GM06990 (cell line): ENCODE results near the gene NFIA.

Experiments used
- DNase-seq: peaks from one replicate; pipeline ENCODE4 v3.0.0-alpha.2; 2011; ENCODE audit not compliant: insufficient read length; ENCODE audit errors: extremely low read depth
- H3K27me3 ChIP-seq: replicated peaks from 2 replicates; pipeline ENCODE4 v1.6.0; 2011; ENCODE audit warnings: low read length; ENCODE audit not compliant: control insufficient read depth, insufficient read depth
- H3K36me3 ChIP-seq: 2 replicates; pipeline ENCODE4 v1.5.1; 2011; ENCODE audit warnings: low read length; ENCODE audit not compliant: control insufficient read depth, insufficient read depth
- H3K4me3 ChIP-seq: replicated peaks from 2 replicates; pipeline ENCODE4 v1.5.1; 2011; ENCODE audit warnings: low read depth, mild to moderate bottlenecking, control low read depth, low read length
- TF ChIP-seq, protein P1 (sequence below): IDR thresholded peaks from 2 replicates; pipeline ENCODE4 v1.5.1; 2011; ENCODE audit warnings: low read length, control low read depth, mild to moderate bottlenecking, inconsistent platforms; ENCODE audit not compliant: insufficient read depth, poor library complexity, severe bottlenecking

The NFIA gene

DNA sequence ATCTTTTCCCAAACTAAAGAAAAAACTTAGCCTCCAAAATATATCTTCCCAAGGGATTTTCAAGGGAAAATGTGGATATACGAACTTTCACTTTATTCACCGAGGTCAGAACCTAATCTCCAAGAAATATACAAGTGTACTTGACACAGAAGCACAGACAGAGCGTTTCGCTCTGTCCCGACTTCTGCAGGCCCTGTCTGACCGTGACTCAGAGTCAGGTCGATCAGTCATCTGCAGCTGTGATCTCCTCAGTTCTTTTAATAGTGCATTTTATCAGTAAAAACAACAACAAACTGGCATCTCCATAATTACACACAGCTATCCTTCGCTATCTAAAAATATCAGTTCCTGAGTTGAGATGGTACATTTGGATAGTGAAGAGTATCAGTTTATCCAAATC lies 416.0 kb downstream of the NFIA start:
- no peak overlapping the region for H3K4me3 ChIP-seq
- H3K36me3 ChIP-seq = no peaks in the 10 kb centered on the region
- no peak for DNase-seq
- H3K27me3 ChIP-seq = no peaks in the 10 kb centered on the region
- TF ChIP-seq, protein P1, sequence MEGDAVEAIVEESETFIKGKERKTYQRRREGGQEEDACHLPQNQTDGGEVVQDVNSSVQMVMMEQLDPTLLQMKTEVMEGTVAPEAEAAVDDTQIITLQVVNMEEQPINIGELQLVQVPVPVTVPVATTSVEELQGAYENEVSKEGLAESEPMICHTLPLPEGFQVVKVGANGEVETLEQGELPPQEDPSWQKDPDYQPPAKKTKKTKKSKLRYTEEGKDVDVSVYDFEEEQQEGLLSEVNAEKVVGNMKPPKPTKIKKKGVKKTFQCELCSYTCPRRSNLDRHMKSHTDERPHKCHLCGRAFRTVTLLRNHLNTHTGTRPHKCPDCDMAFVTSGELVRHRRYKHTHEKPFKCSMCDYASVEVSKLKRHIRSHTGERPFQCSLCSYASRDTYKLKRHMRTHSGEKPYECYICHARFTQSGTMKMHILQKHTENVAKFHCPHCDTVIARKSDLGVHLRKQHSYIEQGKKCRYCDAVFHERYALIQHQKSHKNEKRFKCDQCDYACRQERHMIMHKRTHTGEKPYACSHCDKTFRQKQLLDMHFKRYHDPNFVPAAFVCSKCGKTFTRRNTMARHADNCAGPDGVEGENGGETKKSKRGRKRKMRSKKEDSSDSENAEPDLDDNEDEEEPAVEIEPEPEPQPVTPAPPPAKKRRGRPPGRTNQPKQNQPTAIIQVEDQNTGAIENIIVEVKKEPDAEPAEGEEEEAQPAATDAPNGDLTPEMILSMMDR = no peak

DNA sequence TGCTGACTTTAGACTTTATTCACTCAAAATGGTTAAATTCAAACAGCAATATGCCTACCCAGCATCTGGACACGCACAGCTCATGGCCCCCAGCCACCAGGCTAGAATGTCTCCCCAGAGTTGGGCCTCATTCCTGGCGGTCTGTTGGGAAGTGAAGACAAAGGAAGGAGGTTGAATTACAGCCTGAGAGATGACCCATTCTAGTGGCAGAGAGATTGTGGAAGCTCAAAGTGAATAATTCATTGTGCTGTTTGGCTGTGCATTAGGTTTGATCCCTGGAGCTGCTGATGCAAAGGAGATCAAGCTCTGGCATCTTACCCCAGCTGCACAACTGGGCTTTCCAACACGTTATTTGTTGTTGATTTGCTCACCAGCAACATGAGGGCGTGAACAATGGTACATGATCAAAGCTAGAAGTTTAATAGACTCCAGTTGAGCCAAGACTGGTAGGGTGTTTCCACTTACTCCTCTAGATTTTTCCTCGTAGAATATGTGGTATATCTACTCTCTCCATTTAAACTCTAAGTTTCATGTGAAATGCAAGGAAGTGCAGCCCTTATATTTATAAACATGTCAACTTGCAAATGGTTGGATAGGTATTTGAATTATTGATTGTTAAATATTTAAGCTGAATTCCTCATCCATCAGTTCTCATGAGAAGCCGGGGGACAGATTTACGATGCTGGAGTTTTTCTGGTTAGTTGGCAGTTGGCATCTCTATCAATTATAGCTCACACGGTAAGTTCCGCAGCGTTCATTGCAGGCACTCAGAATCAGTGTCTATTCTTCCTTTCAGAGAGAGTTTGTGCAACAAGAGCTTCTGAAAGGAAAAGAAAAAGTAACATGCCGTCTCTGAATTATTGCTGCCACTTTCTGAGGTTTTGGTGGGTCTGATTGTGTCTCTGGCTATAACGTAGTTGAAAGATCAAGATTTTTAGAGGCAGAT lies 419.9 kb downstream of the NFIA start:
- no peak for DNase-seq
- TF ChIP-seq, protein P1 = no peak
- Histone ChIP-seq H3K36me3 (no peaks in the 10 kb centered on the region), H3K27me3 (no peaks in the 10 kb centered on the region), H3K4me3 (no peak overlapping the region)

DNA sequence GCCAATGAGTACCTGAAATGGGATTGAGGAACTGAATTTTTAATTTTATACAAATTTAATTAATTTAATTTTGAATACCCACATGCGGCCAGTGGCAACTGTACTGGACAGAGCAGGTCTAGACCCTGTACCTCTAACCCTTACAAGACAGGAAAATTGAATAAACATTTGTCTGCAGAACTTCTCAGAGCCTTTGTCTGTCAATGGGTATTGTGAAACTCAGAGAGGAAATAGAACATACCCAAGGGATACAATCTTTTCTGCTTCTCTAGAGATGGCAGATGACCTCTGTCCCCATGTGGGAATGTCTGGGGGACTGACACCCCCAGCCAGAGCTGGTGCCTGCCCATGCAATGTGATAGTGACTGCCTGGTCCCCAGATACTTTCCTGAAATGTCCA lies 421.9 kb downstream of the NFIA start:
- no peak for DNase-seq
- TF ChIP-seq, protein P1 = no peak
- Histone ChIP-seq H3K27me3 (no peaks in the 10 kb centered on the region), H3K36me3 (no peaks in the 10 kb centered on the region), H3K4me3 (no peak overlapping the region)

GRCh38 chr1:61504852-61505390 lies 422.6 kb downstream of the NFIA start:
- DNase-seq = no peak
- H3K4me3 ChIP-seq = no peak overlapping the region
- TF ChIP-seq, protein P1 = no peak
- no peaks in the 10 kb centered on the region; the same call in 1 of the 2 replicates for H3K27me3 ChIP-seq
- no peaks in the 10 kb centered on the region for H3K36me3 ChIP-seq

- H3K36me3 ChIP-seq = no peaks in the 10 kb centered on the region
- no peak overlapping the region for H3K4me3 ChIP-seq
- TF ChIP-seq, protein P1 = no peak
- H3K27me3 ChIP-seq = no peaks in the 10 kb centered on the region; the same call in 1 of the 2 replicates
- no peak for DNase-seq
Observed at GRCh38 chr1:61506236-61506635, 423.9 kb downstream of the NFIA start.
